HepG2 (cell line): Measurements from ENCODE around the gene ZCCHC24. TPM values are rescaled to one million over a fixed set of nuclear protein-coding genes. Genes with fewer than 3 reads are reported as not detected.

Source experiments
- ATAC-seq: fragments of 200-7000 bp; cut with Tn5 transposase; 3 replicates; pipeline ENCODE4 v1.9.1; 2020; ENCODE audit warnings: mild to moderate bottlenecking, moderate library complexity
- BruUV-seq: library from RNA; stranded (reverse); fragments of 400-500 nt; replicated peaks from 2 replicates; lab custom pipeline; 2021; lab: Mats Ljungman, UMichigan
- CTCF ChIA-PET: fragments of 300-600 bp; formaldehyde crosslinking; extraction: SDS; loops from one replicate; lab custom pipeline; 2021; ENCODE audit warnings: low total read pairs, inconsistent platforms, low intra/inter-chr PET ratio; lab: Yijun Ruan, JAX
- POLR2A ChIA-PET: fragments of 350-600 bp; sonication (Branson Sonifier 250); formaldehyde crosslinking; loops from one replicate; lab custom pipeline; 2020; ENCODE audit warnings: antibody characterized with exemption, inconsistent platforms; lab: Yijun Ruan, JAX
- DNase-seq: peaks from one replicate; pipeline ENCODE4 v3.0.0-alpha.2; 2015; ENCODE audit warnings: low spot score
- FAIRE-seq: peaks from 3 replicates; lab custom pipeline; 2011; peaks lifted over from hg19 to GRCh38; lab: Jason Lieb, UNC
- H2AFZ ChIP-seq: one replicate; pipeline ENCODE4 v1.6.1; 2011; ENCODE audit warnings: low read length, inconsistent platforms
- H3K27ac ChIP-seq: fragments of 300-600 bp; 3 replicates; pipeline ENCODE4 v1.8.0; 2011; ENCODE audit warnings: mixed run types, mild to moderate bottlenecking, mixed read lengths, low read length, inconsistent platforms; ENCODE audit not compliant: insufficient read depth; ENCODE audit errors: extremely low read length
- H3K27me3 ChIP-seq, 2 experiments: fragments of 200-600 bp in 1 of 2; 2 replicates in 1 of 2; 3 replicates in 1 of 2; pipeline versions ENCODE4 v1.6.0 to v1.8.0; 2011; ENCODE audit warnings: low read length in 2 of 2, mild to moderate bottlenecking in 2 of 2, moderate library complexity in 2 of 2, inconsistent platforms in 1 of 2; ENCODE audit not compliant: insufficient read depth in 2 of 2, control insufficient read depth in 1 of 2
- H3K36me3 ChIP-seq, 2 experiments: fragments of 200-600 bp in 1 of 2; replicated peaks in 1 of 2; 2 replicates in 1 of 2; 3 replicates in 1 of 2; pipeline versions ENCODE4 v1.5.1 to v1.8.0; 2011; ENCODE audit warnings: low read length in 2 of 2, inconsistent platforms in 1 of 2; ENCODE audit not compliant: insufficient read depth in 2 of 2, control insufficient read depth in 1 of 2
- H3K4me1 ChIP-seq: 2 replicates; pipeline ENCODE4 v1.5.1; 2012; ENCODE audit warnings: low read length, inconsistent platforms; ENCODE audit not compliant: insufficient read depth
- H3K4me2 ChIP-seq: 2 replicates; pipeline ENCODE4 v1.6.0; 2011; ENCODE audit warnings: low read depth, low read length, inconsistent platforms
- H3K4me3 ChIP-seq, 3 experiments: fragments of 200-600 bp in 1 of 3; sonication (generic), shearing (Covaris generic) in 1 of 3; replicated peaks in 1 of 3; 2 replicates each; pipeline ENCODE4 v1.5.1; 2011 to 2016; ENCODE audit warnings: low read length in 3 of 3, inconsistent platforms in 2 of 3, low read depth in 2 of 3, mild to moderate bottlenecking in 2 of 3, control low read depth in 1 of 3, mixed read lengths in 1 of 3; ENCODE audit not compliant: insufficient read depth in 1 of 3
- H3K79me2 ChIP-seq: one replicate; pipeline ENCODE4 v1.6.1; 2011; ENCODE audit warnings: low read length, inconsistent platforms; ENCODE audit not compliant: insufficient read depth
- H3K9ac ChIP-seq: 2 replicates; pipeline ENCODE4 v1.6.0; 2011; ENCODE audit warnings: mild to moderate bottlenecking, low read depth, low read length, inconsistent platforms; ENCODE audit not compliant: insufficient read depth
- H3K9me3 ChIP-seq: 2 replicates; pipeline ENCODE4 v1.5.1; 2012; ENCODE audit warnings: mild to moderate bottlenecking, low read length
- H4K20me1 ChIP-seq: 2 replicates; pipeline ENCODE4 v1.6.0; 2011; ENCODE audit warnings: inconsistent platforms, mild to moderate bottlenecking, low read length, moderate library complexity; ENCODE audit not compliant: insufficient read depth
- MEIS2 ChIP-seq: sonication (generic); formaldehyde crosslinking; IDR thresholded peaks from 2 replicates; pipeline ENCODE4 v1.9.0; 2021; ENCODE audit warnings: mild to moderate bottlenecking, missing genetic modification reagents
- PRMT3 ChIP-seq: sonication (generic); formaldehyde crosslinking; IDR thresholded peaks from 2 replicates; pipeline ENCODE4 v1.8.1; 2022; ENCODE audit warnings: low read depth, mild to moderate bottlenecking, moderate library complexity, missing genetic modification reagents, borderline replicate concordance
- TOPORS ChIP-seq: sonication (generic); formaldehyde crosslinking; IDR thresholded peaks from 2 replicates; pipeline ENCODE4 v1.8.0; 2023; ENCODE audit warnings: mild to moderate bottlenecking, missing genetic modification reagents
- ZBTB38 ChIP-seq: sonication (generic); formaldehyde crosslinking; IDR thresholded peaks from 2 replicates; pipeline ENCODE4 v1.5.1; 2020; ENCODE audit warnings: mild to moderate bottlenecking, missing genetic modification reagents
- ZFP36L2 ChIP-seq: sonication (generic); formaldehyde crosslinking; IDR thresholded peaks from 2 replicates; pipeline ENCODE4 v1.4.0; 2020; ENCODE audit warnings: missing genetic modification reagents
- ZNF724P ChIP-seq: sonication (generic); formaldehyde crosslinking; IDR thresholded peaks from 2 replicates; pipeline ENCODE4 v1.8.0; 2022; ENCODE audit warnings: missing genetic modification reagents, borderline replicate concordance
- ZNF768 ChIP-seq: sonication (generic); formaldehyde crosslinking; IDR thresholded peaks from 2 replicates; pipeline ENCODE4 v1.4.0; 2020; ENCODE audit warnings: missing genetic modification reagents
- WGBS: methylation state at CpG from one replicate; pipeline ENCODE4 v1.1.6; 2017; ENCODE audit warnings: low lambda C conversion rate; 5-methylcytosine and 5-hydroxymethylcytosine counted together
- in situ Hi-C: cut with HindIII; loops from 2 replicates; pipeline ENCODE4 v1.10.0; 2017; ENCODE audit warnings: low pct_unique_long_range_greater_than_20kb; ENCODE audit not compliant: extremely low pct_ligation_motif_present
- intact Hi-C: fragments of 100-400 bp; cut with micrococcal nuclease; formaldehyde crosslinking; loops from one replicate; pipeline ENCODE4 v1.10.0; 2022; ENCODE audit not compliant: unreplicated experiment
- polyA plus RNA-seq, 8 experiments: library from polyadenylated mRNA; depleted of rRNA in 3 of 8; stranded (reverse) in 7 of 8; unstranded in 1 of 8; fragments of >200 nt; fragmentation: Illumina TruSeq in 4 of 8; extraction: Trizol in 4 of 8; gene quantifications; 2 replicates each; pipeline versions ENCODE4 v1.2.1 to v1.2.3, GENCODE V29; 2011 to 2016; ENCODE audit warnings: low read depth in 4 of 8, missing spikeins in 1 of 8, mixed read lengths in 1 of 8; ENCODE audit not compliant: insufficient read depth in 1 of 8
- total RNA-seq, 5 experiments: library from RNA; depleted of rRNA; stranded (reverse); fragments of >200 nt; fragmentation: Illumina TruSeq; extraction: Trizol; gene quantifications; 2 replicates each; pipeline ENCODE4 v1.2.3, GENCODE V29; 2016; ENCODE audit warnings: low read depth in 1 of 5

ZCCHC24 gene
- total and polyA plus RNA-seq, 2 of the 13 experiments (the other 11 are each of a cell fraction or from before 2014, with no cell fraction given): 3.1 to 7.9 TPM

- in situ Hi-C loops: no loop called here
- no peak for FAIRE-seq
Measured at GRCh38 chr10:79402951-79403350, 42.5 kb downstream of the ZCCHC24 start.

GRCh38 chr10:79402625-79402946 is 42.8 kb downstream of the ZCCHC24 start:
- H3K4me1 ChIP-seq: peaks cover 80% of the 10 kb centered on the region

More at GRCh38 chr10:79402951-79403350, 42.5 kb downstream of the ZCCHC24 start:
- Histone ChIP-seq H3K4me2 (peak overlapping the region; percentile 84), H3K27me3 (no peaks in the 10 kb centered on the region), H4K20me1 (no peaks in the 10 kb centered on the region), H3K4me1 (peaks cover 78% of the 10 kb centered on the region), H3K9me3 (no peaks in the 10 kb centered on the region), H3K4me3 (peak overlapping the region in 2 of 3 experiments; percentile 48 to 65; a peak in 5 of 6 replicates), H3K9ac (peak overlapping the region; percentile 57), H3K36me3 (peaks cover 0 to 1% of the 10 kb centered on the region in 2 experiments; a peak in 1 of 5 replicates), H3K27ac (peak overlapping the region; percentile 27), H3K79me2 (no peaks in the 10 kb centered on the region), H2AFZ (no peak overlapping the region)
- 76% methylated on average over 7 of the region's 8 CpGs for WGBS
- no peak for ATAC-seq
- intact Hi-C loops: loop anchor here (2.0 to 5.0 kb wide), 2 partner anchors 22 to 44 kb away; partner anchors contain the start of gene ZCCHC24
- TF ChIP-seq TOPORS (no peak), ZBTB38 (CRISPR knock-in tag) (peak; percentile 13; the same call in 1 of the 2 replicates)
- BruUV-seq: no TSS peak
- ChIA-PET CTCF (no interaction called here), POLR2A (no interaction called here)
- no peak for DNase-seq

More at GRCh38 chr10:79402625-79402946, 42.8 kb downstream of the ZCCHC24 start:
- TF ChIP-seq ZFP36L2 (CRISPR knock-in tag) (no peak), ZNF768 (CRISPR knock-in tag) (peak; percentile 93), PRMT3 (no peak), ZNF724P (CRISPR knock-in tag) (no peak), MEIS2 (CRISPR knock-in tag) (no peak)
- TF ChIP-seq, all 625 proteins: peak for 1
- H3K27me3 ChIP-seq: no peaks in the 10 kb centered on the region
- H3K4me3 ChIP-seq: peak overlapping the region in 1 of 3 experiments; percentile 65; a peak in 2 of 6 replicates
- no peaks in the 10 kb centered on the region for H3K9me3 ChIP-seq
- no peaks in the 10 kb centered on the region for H4K20me1 ChIP-seq
- 98% methylated on average over 7 of the region's 7 CpGs for WGBS
- no peaks in the 10 kb centered on the region for H3K79me2 ChIP-seq
- intact Hi-C loops (loop anchor here (2.0 to 5.0 kb wide), 2 partner anchors 22 to 45 kb away; partner anchors contain the start of gene ZCCHC24), in situ Hi-C loops (no loop called here)
- H3K4me2 ChIP-seq: peak overlapping the region; percentile 84
- peaks cover 0 to 1% of the 10 kb centered on the region in 2 experiments; a peak in 1 of 5 replicates for H3K36me3 ChIP-seq
- ATAC-seq (no peak), DNase-seq (no peak), FAIRE-seq (no peak)
- no peak overlapping the region for H2AFZ ChIP-seq
- H3K9ac ChIP-seq: peak overlapping the region; percentile 57; the same call in 1 of the 2 replicates
- CTCF ChIA-PET: interaction anchor here (2.9 kb wide), 1 partner anchor 85 kb away, joined by 23 read pairs; no protein-coding TSS in a partner anchor
- BruUV-seq: no TSS peak
- POLR2A ChIA-PET: no interaction called here
- no peak overlapping the region for H3K27ac ChIP-seq
